Ammon's horn (tissue), 1 donor: ENCODE measurements around the gene BMP2K.
A peak's percentile ranks its signal among the peaks of the same experiment; 100 is the strongest.
"Not testable (repeated sequence)": the region's sequence is repeated elsewhere in the genome, so short reads cannot be mapped to it uniquely, and the experiment has no call there.

ENCODE experiments used
- DNase-seq: peaks from one replicate; pipeline ENCODE4 v3.0.0-alpha.2; 2016; ENCODE audit warnings: low spot score

BMP2K gene

DNA sequence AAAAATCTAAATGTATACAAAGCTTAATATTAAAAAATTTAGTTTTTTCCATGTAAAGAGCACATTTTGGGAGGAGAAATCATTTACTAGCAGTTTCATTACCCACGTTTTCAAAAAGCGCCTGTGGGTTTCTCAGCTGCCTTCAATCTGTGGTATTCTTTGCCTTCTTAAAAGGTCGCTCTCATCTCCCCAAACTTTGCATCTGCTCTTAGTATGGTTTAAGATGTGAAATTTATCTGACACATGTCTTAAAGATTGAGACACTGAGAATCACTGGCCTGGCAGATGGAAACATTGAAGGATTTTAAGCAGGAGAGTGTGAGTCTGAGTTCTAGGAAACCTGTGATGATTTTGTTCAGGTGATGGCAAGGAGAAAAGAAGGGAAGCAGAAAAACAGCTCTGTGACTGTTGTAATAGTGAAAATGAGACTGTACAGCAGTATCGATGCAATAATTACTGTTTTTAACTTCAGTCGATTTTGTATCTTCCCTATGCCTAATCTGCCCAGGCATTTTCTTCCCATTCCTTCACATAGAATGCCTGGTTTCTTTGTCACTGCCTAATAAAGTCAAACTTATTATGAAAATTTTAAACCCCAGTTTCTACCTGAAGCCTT, 87.2 kb downstream of the BMP2K start:
- no peak for DNase-seq

- no peak for DNase-seq
These were observed 87.8 kb downstream of the BMP2K start for GRCh38 chr4:78863991-78864390.

DNA sequence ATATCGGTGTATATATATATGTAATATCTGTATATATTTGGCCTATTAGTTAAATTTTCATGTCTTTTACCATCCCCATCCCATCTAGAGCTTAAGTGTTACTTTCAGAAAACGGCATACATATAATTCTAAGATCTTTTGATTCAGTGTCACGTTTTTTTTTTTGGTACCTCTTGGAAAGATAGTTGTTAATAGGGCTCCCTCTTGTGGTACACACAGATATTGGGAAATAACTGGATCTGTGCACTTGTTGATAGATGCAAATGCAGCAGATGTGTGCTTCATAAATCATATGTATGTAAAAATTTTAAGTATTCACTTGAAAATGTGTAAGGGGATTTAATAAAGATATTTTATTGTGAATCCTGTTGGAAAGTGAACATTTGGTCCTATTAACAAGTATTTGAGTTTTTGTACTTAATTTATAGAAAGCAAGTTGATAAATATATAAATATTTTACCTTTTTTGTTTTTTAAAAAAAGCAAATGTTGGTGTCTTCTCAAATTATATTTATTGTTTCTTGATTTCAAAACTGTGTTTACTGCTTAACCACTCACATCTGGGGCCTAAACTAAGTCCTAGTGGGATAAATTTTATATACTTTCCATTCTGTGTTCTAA, 88.4 kb downstream of the BMP2K start:
- peak; percentile 73 for DNase-seq

GRCh38 chr4:78865451-78865850, 89.3 kb downstream of the BMP2K start:
- no peak for DNase-seq

GRCh38 chr4:78868712-78869111, 92.6 kb downstream of the BMP2K start:
- DNase-seq, result not testable (repeated sequence)

DNA sequence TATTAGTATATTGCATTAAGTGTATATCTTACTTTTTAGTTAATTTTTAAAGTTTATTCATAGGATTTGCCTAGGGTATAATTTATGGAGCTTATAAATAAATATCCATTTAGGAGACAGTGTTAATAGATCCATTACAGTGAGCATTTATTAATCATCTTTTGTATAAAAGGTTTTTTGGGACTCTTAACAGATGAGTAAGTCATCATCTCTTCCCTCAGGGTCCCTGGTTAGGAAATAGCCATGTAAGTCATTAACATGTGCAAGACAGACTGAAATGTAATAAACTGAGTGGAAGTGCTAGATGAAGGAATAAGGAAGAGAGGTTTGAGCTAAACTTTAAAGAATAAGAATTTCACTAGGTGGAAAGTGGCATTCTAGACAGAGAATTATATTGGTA, 93.9 kb downstream of the BMP2K start:
- no peak for DNase-seq

DNA sequence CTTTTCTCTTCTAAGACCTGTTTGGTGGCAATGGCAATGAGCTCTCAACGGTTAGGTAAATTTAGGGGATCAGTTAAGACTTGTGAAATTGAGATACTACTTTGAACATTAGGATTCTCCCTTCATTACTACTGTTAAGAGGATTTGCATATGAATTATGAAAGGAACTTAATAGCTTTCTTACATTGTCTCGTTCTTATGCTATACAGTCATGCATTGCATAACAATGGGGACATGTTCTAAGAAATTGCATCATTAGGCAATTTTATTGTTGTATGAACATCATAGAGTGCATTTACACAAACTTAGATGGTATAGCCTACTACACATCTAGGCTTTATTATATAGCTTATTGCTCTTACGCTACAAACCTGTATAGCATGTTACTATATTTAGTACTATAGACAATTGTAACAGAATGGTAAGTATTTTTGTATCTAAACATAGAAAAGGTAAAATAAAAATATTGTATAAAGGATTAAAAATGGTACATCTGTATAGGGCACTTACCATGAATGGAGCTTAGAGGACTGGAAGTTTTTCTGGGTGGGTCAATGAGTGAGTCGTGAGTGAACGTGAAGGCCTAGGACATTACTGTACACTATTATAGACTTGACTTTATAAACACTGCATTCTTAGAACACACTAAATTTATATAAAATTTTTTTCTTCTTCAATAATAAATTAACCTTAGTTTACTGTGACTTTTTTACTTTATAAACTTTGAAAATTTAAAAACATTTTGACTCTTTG, 100.6 kb downstream of the BMP2K start:
- no peak for DNase-seq

GRCh38 chr4:78878031-78878430, 101.9 kb downstream of the BMP2K start:
- DNase-seq, result no peak

DNA sequence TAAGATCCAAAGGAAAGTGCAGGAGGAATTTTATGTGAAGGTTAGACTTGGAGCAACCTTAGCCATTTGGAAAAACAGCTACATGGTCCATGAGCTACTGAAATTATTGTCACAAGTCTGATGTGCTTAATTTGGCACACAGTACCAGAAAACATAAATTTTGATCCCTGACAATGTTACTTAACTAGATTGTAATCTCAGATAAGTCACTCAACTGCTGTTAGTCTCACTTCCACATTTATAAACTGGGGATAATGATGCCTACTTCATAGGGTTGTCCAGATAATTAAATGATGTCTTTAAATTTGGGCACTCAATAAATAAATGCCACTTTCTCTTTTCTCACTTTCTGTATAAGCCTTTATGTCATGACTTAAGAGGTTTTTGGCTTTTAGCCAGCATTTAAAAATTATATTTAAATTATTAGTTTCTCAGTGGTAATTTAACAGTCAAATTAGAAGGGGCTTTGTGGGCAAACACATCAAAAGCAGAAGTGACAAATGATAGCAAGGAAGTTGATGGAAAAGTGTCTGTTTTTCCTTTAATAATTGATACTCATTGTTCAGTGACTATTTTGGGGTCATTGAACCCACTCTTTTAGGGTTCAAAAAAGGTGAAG, 104.8 kb downstream of the BMP2K start:
- DNase-seq, result no peak

DNA sequence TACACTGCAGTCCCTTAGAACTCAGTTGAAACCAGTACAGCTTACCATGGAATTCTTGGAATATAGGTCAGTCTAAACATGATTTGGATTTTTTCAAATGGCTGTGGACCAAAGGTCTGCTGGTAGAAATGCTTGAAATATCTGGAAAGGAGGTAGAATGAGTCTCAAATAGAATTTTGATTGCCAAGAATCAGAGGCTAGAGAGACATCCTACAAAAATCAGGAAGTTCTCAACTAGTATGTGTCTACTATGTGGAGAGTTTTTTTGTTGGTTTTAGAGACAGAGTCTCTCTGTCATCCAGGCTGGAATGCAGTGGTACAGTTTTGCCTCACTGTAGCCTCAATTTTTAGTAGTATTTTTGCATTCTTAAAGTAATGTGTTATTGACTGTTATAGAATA, 109.4 kb downstream of the BMP2K start:
- DNase-seq, result no peak

DNA sequence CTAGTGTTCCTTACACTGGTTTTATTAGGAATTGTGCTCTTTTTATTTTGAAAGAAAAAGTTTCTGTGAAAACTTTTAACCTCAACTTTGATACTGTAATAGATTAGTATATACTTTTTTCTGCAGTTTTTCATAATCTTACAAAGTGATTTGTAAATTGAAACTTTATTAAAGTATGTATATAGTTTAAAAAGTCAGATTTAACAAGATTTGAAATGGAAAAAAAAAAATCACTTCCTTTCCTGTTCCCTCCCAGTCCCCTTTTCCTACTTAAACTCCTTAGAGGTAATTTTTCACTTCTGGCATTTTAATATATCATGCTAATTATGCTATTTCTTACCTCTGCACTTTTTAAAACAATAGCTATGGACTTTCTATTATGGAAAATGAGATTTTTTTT, 113.8 kb downstream of the BMP2K start:
- DNase-seq, result no peak

GRCh38 chr4:78899302-78899701, 123.2 kb downstream of the BMP2K start:
- DNase-seq, result no peak

GRCh38 chr4:78901882-78902281, 125.7 kb downstream of the BMP2K start:
- no peak for DNase-seq

DNA sequence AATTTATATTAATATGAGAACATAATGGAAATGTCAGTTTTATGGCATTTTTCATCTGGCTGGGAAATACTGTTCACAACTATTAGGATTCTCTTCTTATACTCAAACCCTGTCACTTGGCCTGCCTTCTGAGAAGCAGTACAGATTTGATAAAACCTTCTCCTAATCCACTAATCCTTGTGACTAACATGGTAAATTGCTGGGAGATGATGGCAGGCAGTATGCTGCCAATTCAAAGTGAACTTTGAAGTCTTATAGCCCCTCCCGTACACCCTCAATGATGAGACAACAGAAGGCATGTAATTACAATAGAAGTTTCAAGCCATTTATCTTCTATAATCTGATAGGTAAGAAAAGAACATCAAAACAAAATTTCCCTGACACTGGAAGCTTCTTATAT, 126.1 kb downstream of the BMP2K start:
- DNase-seq, result no peak

DNA sequence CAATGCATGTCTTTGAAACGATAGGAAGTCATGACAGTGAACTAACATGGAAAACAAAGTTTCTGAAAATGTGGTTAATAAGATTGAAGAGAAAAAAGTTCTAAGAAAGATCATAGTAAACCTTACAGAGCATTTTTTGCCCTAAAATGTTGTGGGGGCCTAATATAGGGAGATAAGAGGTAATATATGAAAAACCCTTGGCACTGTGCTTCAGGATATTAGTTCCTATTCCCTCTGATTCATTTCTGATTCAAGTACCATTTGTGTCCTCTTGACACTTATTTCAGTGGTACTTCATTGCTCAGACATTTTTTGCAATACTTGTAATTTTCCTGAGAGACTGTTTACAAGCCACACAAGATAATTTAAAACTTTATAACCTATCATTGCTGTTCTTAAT, 128.0 kb downstream of the BMP2K start:
- no peak for DNase-seq

DNA sequence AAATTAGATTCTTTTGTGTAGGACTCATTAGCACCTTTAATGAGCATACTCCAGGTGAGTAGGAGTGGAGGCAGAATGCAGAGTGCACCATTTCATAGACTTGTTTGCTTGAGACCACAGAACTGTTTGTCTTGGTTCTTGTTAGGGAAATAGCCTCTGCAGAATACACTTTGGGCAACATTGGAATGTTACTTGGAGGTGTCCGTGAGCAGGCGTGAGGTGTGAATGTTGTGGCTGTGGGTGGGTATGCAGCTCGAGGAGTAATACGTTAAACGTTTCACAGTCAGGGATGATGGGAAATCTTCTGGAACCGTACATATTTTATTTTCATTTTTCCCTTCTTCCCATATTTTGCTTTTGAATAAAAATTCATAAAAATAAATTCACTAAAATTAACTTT, 131.5 kb downstream of the BMP2K start:
- DNase-seq, result no peak

DNA sequence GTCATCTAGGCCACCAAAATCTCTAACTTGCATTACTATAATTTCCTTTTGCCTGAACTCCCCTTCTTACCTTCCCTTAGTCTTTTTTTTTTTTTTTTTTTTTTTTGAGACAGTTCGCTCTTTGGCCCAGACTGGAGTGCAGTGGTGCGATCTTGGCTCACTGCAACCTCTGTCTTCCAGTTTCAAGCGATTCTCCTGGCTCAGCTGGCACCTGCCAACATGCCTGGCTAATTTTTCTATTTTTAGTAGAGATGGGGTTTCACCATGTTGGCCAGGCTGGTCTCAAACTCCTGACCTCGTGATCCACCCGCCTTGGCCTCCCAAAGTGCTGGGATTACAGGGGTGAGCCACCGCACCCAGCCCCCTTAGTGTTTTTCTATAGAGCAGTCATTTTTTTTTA, 132.8 kb downstream of the BMP2K start:
- DNase-seq, result not testable (repeated sequence)

DNA sequence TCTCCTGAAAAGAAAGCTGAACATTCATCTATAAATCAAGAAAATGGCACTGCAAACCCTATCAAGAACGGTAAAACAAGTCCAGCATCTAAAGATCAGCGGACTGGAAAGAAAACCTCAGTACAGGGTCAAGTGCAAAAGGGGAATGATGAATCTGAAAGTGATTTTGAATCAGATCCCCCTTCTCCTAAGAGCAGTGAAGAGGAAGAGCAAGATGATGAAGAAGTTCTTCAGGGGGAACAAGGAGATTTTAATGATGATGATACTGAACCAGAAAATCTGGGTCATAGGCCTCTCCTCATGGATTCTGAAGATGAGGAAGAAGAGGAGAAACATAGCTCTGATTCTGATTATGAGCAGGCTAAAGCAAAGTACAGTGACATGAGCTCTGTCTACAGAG, 134.5 kb downstream of the BMP2K start:
- DNase-seq, result no peak

DNA sequence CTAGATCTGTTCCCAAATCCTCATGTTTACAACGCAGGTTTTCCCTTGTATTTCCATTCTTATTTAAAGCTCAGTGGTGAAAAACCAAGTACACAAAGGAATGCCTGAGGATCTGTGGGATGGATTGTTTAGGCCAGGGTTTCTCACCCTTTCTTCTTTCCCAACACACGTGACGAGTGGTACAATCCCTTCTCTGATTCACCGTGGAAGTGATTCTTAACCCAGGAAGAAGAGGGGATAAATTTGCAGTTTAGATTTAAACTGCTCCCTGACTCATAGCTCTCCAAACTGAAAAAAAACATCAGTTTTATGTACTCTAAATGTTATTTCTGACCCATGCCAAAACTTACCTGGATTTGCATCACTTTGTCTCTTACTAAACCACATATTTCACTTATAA, 146.1 kb downstream of the BMP2K start:
- DNase-seq, result no peak

GRCh38 chr4:78923464-78924312, 147.5 kb downstream of the BMP2K start:
- DNase-seq, result no peak

DNA sequence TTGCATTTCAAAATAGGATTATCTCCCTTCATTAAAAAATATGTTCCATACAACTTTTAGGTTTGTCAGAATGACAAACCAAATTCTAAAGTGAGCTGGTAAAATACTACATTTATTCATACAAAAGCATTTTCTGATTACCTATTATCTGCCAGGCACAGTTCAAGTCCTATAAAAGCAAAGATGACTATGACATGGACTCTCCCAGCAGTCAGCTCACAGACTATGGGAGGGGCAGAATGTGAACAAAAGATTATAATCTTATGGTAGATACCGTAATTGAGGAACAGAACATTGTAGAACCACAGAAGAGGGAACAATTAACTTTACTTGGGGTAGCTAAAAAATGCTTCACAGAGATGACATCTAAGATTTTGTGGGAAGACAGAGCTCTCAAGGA, 150.7 kb downstream of the BMP2K start:
- no peak for DNase-seq

DNA sequence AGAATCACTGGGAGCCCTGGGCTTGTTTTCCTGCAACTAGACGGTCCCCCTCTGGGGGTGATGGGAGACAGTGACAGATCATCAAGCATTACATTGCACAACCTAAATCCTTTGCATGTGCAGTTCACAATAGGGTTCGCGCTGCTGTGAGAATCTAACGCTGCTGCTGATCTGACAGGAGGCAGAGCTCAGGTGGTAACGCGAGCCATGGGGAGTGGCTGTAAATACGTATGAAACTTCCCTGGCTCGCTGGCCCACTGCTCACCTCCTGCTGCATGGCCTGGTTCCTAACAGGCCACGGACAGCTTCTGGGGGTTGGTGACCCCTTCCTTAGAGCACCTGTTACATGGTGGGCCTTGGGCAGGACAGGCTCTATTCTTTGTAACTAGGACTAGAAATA, 152.7 kb downstream of the BMP2K start:
- no peak for DNase-seq
